ENCODE measurements around the gene CHRNA1. TPM values are rescaled to one million over a fixed set of nuclear protein-coding genes. Genes with fewer than 3 reads are reported as not detected.
A peak's percentile ranks its signal among the peaks of the same experiment; 100 is the strongest.
"Not testable (repeated sequence)": the region's sequence is repeated elsewhere in the genome, so short reads cannot be mapped to it uniquely, and the experiment has no call there.

CHRNA1 gene
- total RNA-seq, 1 donor from 2014 or later: not detected

DNA sequence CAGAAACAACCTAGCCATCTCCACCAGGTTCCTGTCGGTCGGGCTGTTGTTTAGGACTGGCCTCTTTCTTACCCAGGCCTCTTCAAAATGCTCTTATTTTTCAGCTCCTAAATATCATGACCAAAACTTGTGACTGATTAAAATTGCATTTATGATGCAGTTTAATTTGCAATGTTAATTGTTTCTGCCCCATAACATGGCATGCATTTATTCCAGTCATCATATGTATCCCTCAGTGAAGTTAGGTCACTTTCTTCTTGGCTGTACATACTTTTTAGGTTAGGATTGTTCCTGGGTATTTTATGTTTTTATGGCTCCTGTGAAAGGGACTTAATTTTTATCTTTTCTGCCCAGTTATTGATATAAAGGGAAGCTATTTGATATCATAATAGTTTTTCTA is 50.6 kb downstream of the CHRNA1 start:
- ATAC-seq: no peak

DNA sequence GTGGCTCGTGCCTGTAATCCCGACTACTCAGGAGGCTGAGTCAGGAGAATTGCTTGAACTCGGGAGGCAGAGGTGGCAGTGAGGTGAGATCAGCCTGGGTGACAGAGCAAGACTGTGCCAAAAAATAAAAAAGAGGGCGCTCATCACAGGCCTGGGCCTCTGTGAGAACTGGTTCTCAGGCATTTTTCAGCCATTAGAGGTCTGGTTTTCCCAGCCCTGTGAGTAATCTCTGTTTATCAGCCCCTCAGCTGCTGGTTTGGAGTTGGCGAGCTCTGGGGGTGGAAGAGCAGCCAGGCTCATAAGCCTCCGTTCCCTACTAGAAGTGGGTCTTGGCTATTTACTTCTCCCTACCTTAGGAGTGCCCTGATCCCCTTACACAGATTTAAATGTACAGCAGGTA is 53.1 kb downstream of the CHRNA1 start:
- no peak for ATAC-seq

DNA sequence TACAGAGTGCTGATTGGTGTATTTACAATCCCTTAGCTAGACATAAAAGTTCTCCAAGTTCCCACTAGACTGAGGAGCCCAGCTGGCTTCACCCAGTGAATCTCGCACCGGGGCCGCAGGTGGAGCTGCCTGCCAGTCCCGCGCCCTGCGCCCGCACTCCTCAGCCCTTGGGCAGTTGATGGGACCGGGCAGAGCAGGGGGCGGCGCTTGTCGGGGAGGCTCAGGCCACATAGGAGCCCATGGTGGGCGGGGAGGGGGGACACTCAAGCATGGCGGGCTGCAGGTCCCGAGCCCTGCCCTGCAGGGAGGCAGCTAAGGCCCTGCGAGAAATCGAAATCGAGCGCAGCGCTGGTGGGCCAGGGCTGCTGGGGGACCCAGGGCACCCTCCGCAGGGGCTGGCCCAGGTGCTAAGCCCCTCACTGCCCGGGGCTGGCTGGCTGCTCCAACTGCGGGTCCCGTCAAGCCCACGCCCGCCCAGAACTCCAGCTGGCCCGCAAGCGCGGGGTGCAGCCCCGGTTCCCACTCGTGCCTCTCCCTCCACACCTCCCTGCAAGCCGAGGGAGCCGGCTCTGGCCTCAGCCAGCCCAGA is 54.8 kb downstream of the CHRNA1 start:
- ATAC-seq: not testable (repeated sequence)

DNA sequence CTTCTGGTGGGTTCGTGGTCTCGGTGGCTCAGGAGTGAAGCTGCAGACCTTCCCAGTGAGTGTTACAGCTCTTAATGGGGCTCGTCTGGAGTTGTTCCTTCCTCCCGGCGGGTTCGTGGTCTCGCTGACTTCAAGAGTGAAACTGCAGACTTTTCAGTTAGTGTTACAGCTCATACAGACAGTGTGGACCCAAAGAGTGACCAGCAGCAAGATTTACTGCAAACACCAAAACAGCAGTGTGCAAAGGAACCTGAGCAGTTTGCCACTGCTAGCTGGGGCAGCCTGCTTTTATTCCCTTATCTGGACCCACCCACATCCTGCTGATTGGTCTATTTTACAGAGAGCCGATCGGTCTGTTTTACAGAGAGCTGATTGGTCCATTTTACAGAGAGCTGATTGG is 55.6 kb downstream of the CHRNA1 start:
- no peak for ATAC-seq

DNA sequence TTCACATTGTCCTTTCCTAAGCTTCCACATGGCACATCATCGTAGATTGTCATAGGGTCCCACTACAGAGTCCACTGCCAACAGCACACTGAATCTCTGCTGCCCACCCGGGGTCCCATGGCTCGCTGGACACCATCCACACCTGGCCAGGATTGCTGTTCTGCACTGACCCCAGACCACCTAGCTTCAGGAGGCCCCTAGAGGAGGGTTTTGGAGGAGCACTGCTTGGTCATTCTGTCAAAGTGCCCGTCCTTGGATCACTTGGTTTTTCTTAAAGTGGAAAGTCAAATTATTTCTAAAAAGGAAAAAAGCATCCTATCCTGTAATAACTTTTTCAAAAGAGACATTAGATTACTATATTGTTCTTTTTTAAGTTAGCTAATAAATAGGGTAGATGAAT is 59.0 kb downstream of the CHRNA1 start:
- no peak for ATAC-seq

DNA sequence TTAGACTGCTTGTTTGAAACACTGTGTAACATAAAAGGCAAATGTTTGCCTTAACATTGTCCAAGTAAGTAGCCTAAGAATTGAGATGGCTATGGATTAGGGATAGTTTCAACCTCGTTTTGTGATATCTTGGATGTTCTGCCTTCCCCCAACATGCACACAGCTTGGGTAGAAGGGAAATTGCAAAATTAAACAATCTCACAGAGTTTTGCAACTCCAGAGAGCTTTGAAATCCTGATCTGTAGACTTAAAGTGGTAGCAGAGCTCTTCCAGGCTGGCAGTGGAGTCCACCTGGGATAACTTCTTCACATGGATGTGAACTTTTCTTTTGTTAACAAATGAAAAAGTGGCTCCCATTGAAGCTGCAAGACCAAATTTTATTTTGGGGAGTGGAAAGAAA is 59.6 kb downstream of the CHRNA1 start:
- no peak for ATAC-seq

DNA sequence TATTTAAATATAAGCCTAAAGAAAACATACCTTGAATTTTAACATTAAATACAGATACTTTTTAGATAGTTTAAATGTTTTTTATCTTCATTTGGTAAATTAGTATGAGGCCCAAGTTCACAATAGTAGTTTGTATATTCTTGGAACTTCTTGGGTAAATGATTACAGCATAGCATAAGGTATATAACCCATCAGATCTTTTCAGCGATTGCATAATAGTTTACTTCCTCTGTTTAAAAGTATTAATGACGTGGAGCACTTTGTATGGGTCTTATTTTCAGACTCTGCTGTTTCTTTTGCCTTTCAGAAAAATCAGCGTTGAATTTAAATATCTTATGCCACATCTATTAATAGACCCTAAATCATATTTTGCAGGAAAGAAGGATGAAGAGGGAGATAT is 60.2 kb downstream of the CHRNA1 start:
- no peak for ATAC-seq

DNA sequence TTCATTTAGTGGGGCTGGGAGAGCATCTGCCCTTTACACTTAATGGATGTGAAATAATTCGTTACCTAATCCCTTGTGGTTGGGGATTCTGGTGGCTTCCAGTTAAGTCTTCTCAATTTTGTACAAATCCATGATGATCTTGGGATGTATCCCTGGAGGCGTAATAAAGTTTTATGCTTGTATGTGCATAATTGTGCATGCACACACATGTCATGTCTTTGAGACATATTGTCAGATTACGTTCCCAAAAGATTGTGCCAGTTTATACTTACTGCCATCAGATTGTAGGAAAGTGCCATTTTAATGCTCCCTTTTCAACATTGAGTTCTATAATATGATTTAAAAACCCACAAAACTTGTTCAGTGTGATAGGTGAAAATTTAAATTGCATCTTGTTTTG is 60.8 kb downstream of the CHRNA1 start:
- no peak for ATAC-seq

DNA sequence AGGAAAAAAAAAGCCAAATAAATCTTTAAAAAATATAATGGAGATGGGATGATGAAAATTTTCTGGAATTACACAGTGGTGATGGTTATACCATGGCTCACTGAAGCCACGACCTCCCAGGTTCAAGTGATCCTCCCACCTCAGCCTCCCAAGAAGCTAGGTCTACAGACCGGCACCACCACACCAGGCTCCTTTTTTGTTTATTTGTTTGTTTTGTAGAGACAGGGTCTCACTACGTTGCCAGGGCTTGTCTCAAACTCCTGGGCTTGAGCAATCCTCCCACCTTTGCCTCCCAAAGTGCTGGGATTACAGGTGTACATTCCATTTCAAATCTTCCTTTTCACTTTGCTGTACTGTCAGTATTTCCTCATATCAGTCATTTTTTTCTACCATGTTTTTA is 61.7 kb downstream of the CHRNA1 start:
- ATAC-seq: no peak

DNA sequence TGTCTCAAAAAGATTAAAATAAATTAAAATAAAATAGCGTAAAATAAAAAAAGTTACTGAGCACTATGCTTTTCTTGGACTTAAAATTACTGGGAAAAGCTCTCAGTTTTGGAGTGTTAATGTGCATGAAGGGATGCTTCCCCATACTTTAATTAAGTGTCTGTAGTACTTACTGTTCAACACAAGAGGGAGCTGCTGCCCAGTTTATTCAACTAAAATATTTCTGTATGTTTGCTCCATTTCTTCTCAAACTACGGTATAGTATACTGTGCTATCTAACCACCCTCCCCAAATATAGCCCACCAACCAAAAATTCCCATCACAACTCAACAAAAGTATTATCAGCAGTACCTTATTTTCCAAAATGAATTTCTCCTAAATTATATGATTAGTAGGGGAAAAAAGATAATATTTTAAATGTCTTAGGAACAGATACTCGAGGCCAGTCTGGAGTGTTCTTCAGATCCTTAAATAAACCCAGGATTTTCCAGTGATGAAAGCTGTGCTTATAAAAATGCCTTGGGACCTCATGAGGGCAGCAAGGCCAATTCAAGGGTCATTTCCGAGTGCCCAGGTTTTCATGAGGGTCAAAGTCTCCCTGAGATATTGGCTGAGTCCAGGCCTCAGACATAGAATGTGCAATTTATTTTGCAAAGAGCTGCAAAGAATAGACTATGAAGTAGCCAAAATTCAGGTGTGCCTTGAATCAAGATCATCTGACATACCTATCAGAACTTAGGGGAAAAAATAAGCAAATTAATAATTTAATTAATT is 64.1 kb downstream of the CHRNA1 start:
- ATAC-seq: peak; percentile 73

Other genes starting within 250 kb of the CHRNA1 start
- gene WIPF1, start 166.7 kb downstream of the CHRNA1 start, total RNA-seq: 3.1 TPM
- 1.8 TPM for gene CHN1, start 240.9 kb upstream of the CHRNA1 start, total RNA-seq

All from esophagus mucosa (tissue), 1 donor.